Transverse colon (tissue), 4 donors: Measurements from ENCODE around the gene GBX2.

Source experiments
- CTCF ChIP-seq, 5 experiments: fragments of 200-600 bp in 3 of 5; fragments of 450-650 bp in 2 of 5; sonication (generic) in 3 of 5; IDR thresholded peaks; 1 replicate in 2 of 5; 2 replicates in 3 of 5; pipeline ENCODE4 v1.5.1; 2016 to 2017; ENCODE audit warnings: antibody characterized with exemption in 5 of 5, inconsistent platforms in 3 of 5, mild to moderate bottlenecking in 2 of 5, moderate library complexity in 1 of 5
- POLR2A ChIP-seq: fragments of 450-650 bp; IDR thresholded peaks from one replicate; pipeline ENCODE4 v1.6.1; 2016; ENCODE audit warnings: antibody characterized with exemption, mild to moderate bottlenecking, moderate library complexity
- POLR2AphosphoS5 ChIP-seq, 3 donors: sonication (generic); formaldehyde crosslinking; IDR thresholded peaks; one replicate each; pipeline ENCODE4 v1.6.1; 2016; ENCODE audit warnings: antibody characterized with exemption in 3 of 3

DNA sequence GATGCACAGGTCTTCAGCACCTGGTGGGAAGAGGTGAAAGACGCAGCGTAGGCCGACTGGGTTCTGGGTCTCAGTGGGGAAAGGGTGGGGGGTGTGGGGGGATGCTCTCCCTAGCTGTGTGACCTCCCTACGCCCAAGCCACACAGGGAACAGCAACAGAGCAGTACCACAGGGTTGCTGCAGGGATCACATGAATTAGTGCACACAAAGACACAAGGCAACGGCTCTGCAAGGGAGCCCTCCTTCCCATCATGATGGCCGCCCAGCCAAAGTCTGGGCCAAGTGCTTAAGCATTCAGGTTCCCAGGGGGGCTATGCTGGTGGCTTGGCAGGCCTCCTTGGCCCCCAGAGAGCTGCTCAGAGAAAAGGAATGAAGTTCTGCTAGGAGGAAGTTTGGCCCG lies 28.2 kb upstream of the GBX2 start:
- TF ChIP-seq POLR2A = no peak
- TF ChIP-seq CTCF (IDR thresholded peaks at IDR 0.05) = no peak
- no peak for TF ChIP-seq POLR2AphosphoS5 (IDR thresholded peaks at IDR 0.05)
